ENCODE results near the gene FKBP4. TPM values are rescaled to one million over a fixed set of nuclear protein-coding genes. Genes with fewer than 3 reads are reported as not detected.

FKBP4 gene
- total RNA-seq, 1 experiment from 2014 or later: 77.2 TPM

GRCh38 chr12:2812290-2813213, 17.8 kb downstream of the FKBP4 start, which contains the start of gene ITFG2:
Gene ITFG2 (plus strand): TSS chr12:2812668. CDS start chr12:2812761, 93 bp downstream.
- peak; percentile 98 for DNase-seq (ENCODE audit: low read depth)

DNA sequence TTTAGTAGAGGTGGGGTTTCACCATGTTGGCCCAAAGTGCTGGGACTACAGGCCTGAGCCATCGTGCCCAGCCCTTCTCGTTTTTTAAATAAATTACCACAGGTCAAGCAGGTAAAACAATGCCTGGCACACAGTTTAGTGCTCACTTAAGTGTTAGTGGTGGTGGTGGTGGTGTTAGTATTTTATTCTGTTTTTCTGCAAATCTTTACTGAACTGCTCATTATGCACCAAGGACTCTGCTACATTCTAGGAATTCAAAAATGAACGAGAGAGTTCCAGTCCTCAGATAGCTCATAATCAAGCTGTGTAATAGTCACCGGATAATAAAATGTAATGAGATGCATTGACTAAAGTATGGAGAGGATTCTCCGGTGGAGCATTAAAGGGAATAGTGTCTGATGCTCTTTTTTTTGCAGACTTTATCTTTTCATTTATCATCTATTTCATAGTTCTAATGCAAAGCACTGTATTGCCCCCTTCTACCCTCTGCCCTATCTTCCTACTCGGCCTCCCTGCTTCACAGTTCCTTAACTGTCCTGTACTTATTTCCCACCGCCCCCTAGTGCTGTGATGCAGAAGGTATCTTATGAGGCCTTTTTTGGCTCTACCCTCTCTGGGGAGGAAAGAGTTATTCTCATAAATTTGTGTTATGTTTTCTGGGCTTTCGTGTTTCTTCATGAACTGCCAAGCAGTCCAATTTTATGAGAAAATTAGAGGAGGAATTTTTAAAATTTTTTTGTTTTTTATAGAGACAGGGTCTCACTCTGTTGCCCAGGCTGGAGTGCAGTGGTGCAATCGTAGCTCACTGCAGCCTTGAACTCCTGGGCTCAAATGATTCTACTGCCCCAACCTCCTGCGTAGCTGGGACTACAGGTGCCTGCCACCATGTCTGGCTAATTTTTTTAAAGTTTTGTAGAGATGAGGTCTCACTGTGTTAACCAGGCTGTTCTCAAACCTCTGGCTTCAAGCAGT, 18.7 kb downstream of the FKBP4 start:
- DNase-seq (ENCODE audit: low read depth): peak; percentile 56

GRCh38 chr12:2819810-2820209, 25.0 kb downstream of the FKBP4 start:
- DNase-seq (ENCODE audit: low read depth): no peak

- DNase-seq (ENCODE audit: low read depth): no peak
These were observed 25.7 kb downstream of the FKBP4 start for GRCh38 chr12:2820432-2820831.

DNA sequence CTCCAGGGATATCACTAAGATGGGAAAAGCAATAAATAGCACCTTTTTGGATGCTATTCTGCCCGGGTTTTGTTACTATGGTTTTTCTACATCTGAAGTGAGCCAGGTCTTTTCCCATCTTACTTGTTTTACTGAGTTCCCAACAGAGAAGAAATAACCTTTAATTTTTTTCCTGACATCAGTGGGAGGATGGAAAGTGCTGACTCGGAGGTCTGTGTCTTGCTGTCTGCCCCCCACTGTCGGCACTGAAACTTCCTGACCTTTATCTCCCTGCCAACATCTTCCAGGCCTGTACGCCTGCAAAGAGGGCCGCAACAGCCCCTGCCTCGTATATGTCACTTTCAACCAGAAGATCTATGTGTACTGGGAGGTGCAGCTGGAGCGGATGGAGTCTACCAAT, 28.7 kb downstream of the FKBP4 start:
- DNase-seq (ENCODE audit: low read depth): no peak

- DNase-seq (ENCODE audit: low read depth): no peak
These were observed 29.8 kb downstream of the FKBP4 start for GRCh38 chr12:2824541-2824940.

GRCh38 chr12:2825132-2825531, 30.4 kb downstream of the FKBP4 start:
- DNase-seq (ENCODE audit: low read depth): no peak

GRCh38 chr12:2826036-2826435, 31.3 kb downstream of the FKBP4 start:
- DNase-seq (ENCODE audit: low read depth): no peak

- no peak for DNase-seq (ENCODE audit: low read depth)
These were observed 32.1 kb downstream of the FKBP4 start for GRCh38 chr12:2826721-2827515.

DNA sequence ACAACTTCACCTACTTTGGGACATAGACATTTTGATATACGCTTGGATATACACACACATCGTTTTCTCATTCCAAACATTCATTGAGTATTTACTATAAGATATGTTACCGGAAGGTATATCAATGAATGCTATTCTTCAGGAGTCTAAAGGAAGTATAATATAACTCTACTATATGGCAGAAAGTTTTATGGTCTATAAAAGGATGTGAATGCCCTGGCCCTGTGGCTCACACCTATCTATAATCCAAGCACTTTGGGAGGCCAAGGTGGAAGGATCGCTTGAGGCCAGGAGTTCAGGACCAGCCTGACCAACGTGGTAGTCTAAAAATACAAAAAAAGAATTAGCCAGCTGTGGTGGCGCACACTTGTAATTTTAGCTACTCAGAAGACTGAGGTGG, 34.5 kb downstream of the FKBP4 start:
- no peak for DNase-seq (ENCODE audit: low read depth)

- DNase-seq (ENCODE audit: low read depth): no peak
These were observed 37.9 kb downstream of the FKBP4 start for GRCh38 chr12:2832550-2833127.

GRCh38 chr12:2833327-2833726, 38.6 kb downstream of the FKBP4 start:
- DNase-seq (ENCODE audit: low read depth): no peak

DNA sequence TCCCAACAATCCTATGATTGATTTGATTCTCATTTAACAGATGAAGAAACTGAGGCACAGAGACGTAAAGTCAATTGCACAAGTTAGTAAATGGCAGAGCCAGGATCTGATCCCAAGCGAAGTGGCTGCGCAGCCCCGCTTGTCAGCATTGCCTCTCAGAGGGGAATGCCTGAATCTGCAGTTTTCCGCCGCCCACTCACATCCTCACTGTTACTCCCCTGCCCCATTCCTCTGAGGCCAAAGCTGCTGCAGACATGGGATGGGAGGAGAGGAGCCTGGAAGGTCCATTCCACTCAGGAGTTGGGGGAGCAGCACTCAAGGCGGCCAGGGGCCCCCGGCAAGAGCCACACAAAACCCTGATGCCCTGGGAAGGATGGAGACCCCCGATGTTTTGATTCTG, 39.0 kb downstream of the FKBP4 start:
- no peak for DNase-seq (ENCODE audit: low read depth)

GRCh38 chr12:2834581-2835491, 40.1 kb downstream of the FKBP4 start, which contains the start of gene NRIP2:
Gene NRIP2 (minus strand): TSS chr12:2835035. CDS start chr12:2834983, 52 bp downstream.
- no peak for DNase-seq (ENCODE audit: low read depth)

DNA sequence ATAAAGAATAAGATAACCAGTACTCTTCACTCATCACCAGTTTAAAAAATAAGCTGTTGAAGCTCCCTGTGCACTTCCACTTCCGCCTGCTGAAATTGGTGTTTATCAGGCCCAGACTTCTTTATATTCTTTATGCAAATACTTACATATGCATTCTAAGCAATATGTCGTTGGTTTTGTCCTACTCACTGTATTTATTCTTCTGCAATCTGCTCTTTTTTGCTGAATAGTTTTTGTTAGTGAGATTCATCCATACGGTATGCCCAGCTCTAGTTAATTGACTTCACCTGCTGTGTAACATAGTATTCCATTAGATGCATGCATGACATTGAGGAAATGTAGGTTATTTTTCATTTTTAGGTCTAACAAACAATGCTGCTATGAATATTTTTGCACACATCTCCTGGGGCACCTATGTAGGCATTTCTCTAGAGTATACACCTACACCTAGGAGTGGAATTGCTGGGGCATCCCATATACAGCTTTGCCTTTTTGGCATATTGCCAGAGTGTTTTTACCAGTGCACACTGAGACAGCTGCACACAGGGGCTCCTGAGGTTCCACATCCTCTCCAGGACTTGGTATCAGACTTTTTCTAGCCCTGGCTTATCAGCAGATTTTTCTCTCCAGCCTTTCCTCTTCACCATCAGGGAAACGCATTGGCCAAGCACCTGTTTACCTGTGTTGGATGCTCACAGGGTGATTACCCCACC, 41.1 kb downstream of the FKBP4 start:
- DNase-seq (ENCODE audit: low read depth): no peak

GRCh38 chr12:2836574-2836973, 41.8 kb downstream of the FKBP4 start:
- no peak for DNase-seq (ENCODE audit: low read depth)

DNA sequence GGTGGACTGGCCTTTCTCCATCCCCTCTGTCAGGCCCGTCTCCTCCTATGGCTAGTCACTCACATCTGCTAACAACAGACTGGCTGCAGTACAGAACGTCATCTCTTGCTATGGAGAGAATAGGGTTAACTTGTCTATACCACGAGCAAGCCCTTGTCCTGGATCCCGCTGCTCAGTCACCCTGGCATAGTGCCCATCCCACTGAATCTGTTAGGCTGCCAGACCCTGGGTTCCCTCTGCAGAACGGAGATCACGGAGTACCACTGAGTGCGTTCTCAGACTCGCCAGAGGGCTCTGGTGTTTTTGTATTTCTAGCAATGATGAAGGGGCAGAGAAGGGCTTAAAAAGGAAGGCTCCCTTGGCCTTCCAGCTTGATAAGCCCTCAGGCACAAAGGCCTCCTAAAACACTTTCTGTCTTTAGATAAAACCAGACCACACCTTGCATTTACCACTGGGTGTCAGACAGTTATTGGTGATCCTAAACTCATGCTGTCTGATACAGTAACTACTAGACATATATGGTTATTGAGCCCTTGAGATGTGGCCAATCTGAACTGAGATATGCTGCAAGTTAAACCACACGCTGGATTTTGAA, 46.4 kb downstream of the FKBP4 start:
- no peak for DNase-seq (ENCODE audit: low read depth)

- DNase-seq (ENCODE audit: low read depth): no peak
These were observed 48.2 kb downstream of the FKBP4 start for GRCh38 chr12:2842948-2843347.

Measured in HT1080 (cell line).